GM18873 (cell line): ENCODE results near the gene SHISA6.

Source experiments
- ATAC-seq: cut with Tn5 transposase; IDR thresholded peaks from one replicate; pipeline ENCODE4 v1.9.1; 2021; ENCODE audit warnings: mild to moderate bottlenecking, moderate library complexity, moderate number of reproducible peaks; ENCODE audit not compliant: unreplicated experiment, low FRiP score

SHISA6 gene

GRCh38 chr17:11264183-11264871 lies 23.3 kb downstream of the SHISA6 start:
- no peak for ATAC-seq

- no peak for ATAC-seq
These were observed 27.1 kb downstream of the SHISA6 start for GRCh38 chr17:11267999-11268575.

- ATAC-seq, result no peak
These were observed 28.2 kb downstream of the SHISA6 start for GRCh38 chr17:11269210-11269609.

- no peak for ATAC-seq
These were observed 31.2 kb downstream of the SHISA6 start for GRCh38 chr17:11272191-11272590.

GRCh38 chr17:11273596-11273995 lies 32.6 kb downstream of the SHISA6 start:
- ATAC-seq, result no peak

GRCh38 chr17:11274106-11274505 lies 33.1 kb downstream of the SHISA6 start:
- no peak for ATAC-seq

- no peak for ATAC-seq
These were observed 35.5 kb downstream of the SHISA6 start for GRCh38 chr17:11276486-11276885.

GRCh38 chr17:11278186-11278991 lies 37.4 kb downstream of the SHISA6 start:
- ATAC-seq, result no peak

GRCh38 chr17:11278992-11279270 lies 37.9 kb downstream of the SHISA6 start:
- ATAC-seq, result no peak

GRCh38 chr17:11279776-11280344 lies 38.8 kb downstream of the SHISA6 start:
- no peak for ATAC-seq

- ATAC-seq, result no peak
These were observed 41.6 kb downstream of the SHISA6 start for GRCh38 chr17:11282586-11282985.

- ATAC-seq, result no peak
These were observed 43.8 kb downstream of the SHISA6 start for GRCh38 chr17:11284811-11285210.

- no peak for ATAC-seq
These were observed 44.9 kb downstream of the SHISA6 start for GRCh38 chr17:11285946-11286345.

GRCh38 chr17:11287791-11288190 lies 46.8 kb downstream of the SHISA6 start:
- ATAC-seq, result no peak

GRCh38 chr17:11290814-11291213 lies 49.8 kb downstream of the SHISA6 start:
- no peak for ATAC-seq

- no peak for ATAC-seq
These were observed 51.5 kb downstream of the SHISA6 start for GRCh38 chr17:11292491-11292890.

GRCh38 chr17:11293480-11293879 lies 52.5 kb downstream of the SHISA6 start:
- ATAC-seq, result no peak

- ATAC-seq, result no peak
These were observed 53.8 kb downstream of the SHISA6 start for GRCh38 chr17:11294826-11295225.

- no peak for ATAC-seq
These were observed 56.0 kb downstream of the SHISA6 start for GRCh38 chr17:11296994-11297393.

GRCh38 chr17:11298401-11298800 lies 57.4 kb downstream of the SHISA6 start:
- ATAC-seq, result no peak

GRCh38 chr17:11300201-11300600 lies 59.2 kb downstream of the SHISA6 start:
- no peak for ATAC-seq
